DOHH2 (cell line): ENCODE data around the gene ALX4.

Experiments
- H3F3A ChIP-seq: fragments of 200-600 bp; sonication (generic), shearing (Covaris generic); 2 replicates; pipeline ENCODE4 v1.6.0; 2016; ENCODE audit warnings: antibody characterized with exemption, mild to moderate bottlenecking; ENCODE audit not compliant: control insufficient read depth, insufficient read depth
- H3K27ac ChIP-seq: fragments of 200-600 bp; sonication (generic); 2 replicates; pipeline ENCODE4 v1.5.1; 2014; ENCODE audit warnings: low read depth, mild to moderate bottlenecking, low read length, moderate library complexity
- H3K27me3 ChIP-seq: fragments of 200-600 bp; sonication (generic); 2 replicates; pipeline ENCODE4 v1.6.1; 2014; ENCODE audit warnings: mild to moderate bottlenecking, low read length, mixed read lengths; ENCODE audit not compliant: control insufficient read depth
- H3K36me3 ChIP-seq: fragments of 200-600 bp; sonication (generic); 2 replicates; pipeline ENCODE4 v1.6.1; 2014; ENCODE audit warnings: mild to moderate bottlenecking, low read length, moderate library complexity, mixed read lengths; ENCODE audit not compliant: control insufficient read depth
- H3K4me1 ChIP-seq: fragments of 200-600 bp; sonication (generic); 2 replicates; pipeline ENCODE4 v1.6.1; 2014; ENCODE audit warnings: mild to moderate bottlenecking, low read length, mixed read lengths; ENCODE audit not compliant: control insufficient read depth
- H3K4me2 ChIP-seq: fragments of 200-600 bp; sonication (generic); 2 replicates; pipeline ENCODE4 v1.6.0; 2014; ENCODE audit warnings: mild to moderate bottlenecking, low read length, moderate library complexity
- H3K4me3 ChIP-seq: fragments of 200-600 bp; sonication (generic); 2 replicates; pipeline ENCODE4 v1.5.1; 2014; ENCODE audit warnings: mild to moderate bottlenecking, low read length, mixed read lengths
- H3K79me2 ChIP-seq: fragments of 200-600 bp; sonication (generic); 2 replicates; pipeline ENCODE4 v1.6.1; 2014; ENCODE audit warnings: mild to moderate bottlenecking, low read length, mixed read lengths; ENCODE audit not compliant: control insufficient read depth
- H3K9me2 ChIP-seq: fragments of 200-600 bp; sonication (generic); replicated peaks from 2 replicates; pipeline ENCODE4 v1.6.1; 2014; ENCODE audit warnings: mild to moderate bottlenecking, low read length, mixed read lengths; ENCODE audit not compliant: control insufficient read depth
- H3K9me3 ChIP-seq: fragments of 200-600 bp; sonication (generic); 2 replicates; pipeline ENCODE4 v1.6.1; 2014; ENCODE audit warnings: antibody characterized with exemption, low read length, mixed read lengths; ENCODE audit not compliant: control insufficient read depth, insufficient read depth
- H4K20me1 ChIP-seq: fragments of 200-600 bp; sonication (generic); 2 replicates; pipeline ENCODE4 v1.6.0; 2014; ENCODE audit warnings: low read depth, mild to moderate bottlenecking, antibody characterized with exemption, low read length, moderate library complexity; ENCODE audit not compliant: control insufficient read depth, insufficient read depth
- CTCF ChIP-seq: fragments of 200-600 bp; sonication (generic); IDR thresholded peaks from one replicate; pipeline ENCODE4 v1.5.1; 2014; ENCODE audit warnings: antibody characterized with exemption, mild to moderate bottlenecking, low read depth, low read length; ENCODE audit not compliant: poor library complexity, severe bottlenecking
- EZH2phosphoT487 ChIP-seq: fragments of 200-600 bp; sonication (generic); IDR thresholded peaks from 2 replicates; pipeline ENCODE4 v1.6.1; 2017; ENCODE audit warnings: borderline replicate concordance, mild to moderate bottlenecking, antibody characterized with exemption, low read length, moderate library complexity, mixed read lengths

ALX4 gene

GRCh38 chr11:44267750-44268613, 42.0 kb downstream of the ALX4 start:
- no peaks in the 10 kb centered on the region for H3K4me1 ChIP-seq
- H3K27ac ChIP-seq: no peak overlapping the region
- H4K20me1 ChIP-seq: no peaks in the 10 kb centered on the region
- H3K4me3 ChIP-seq: no peak overlapping the region
- H3K9me2 ChIP-seq: no peaks in the 10 kb centered on the region
- no peaks in the 10 kb centered on the region for H3K27me3 ChIP-seq
- no peak overlapping the region for H3K4me2 ChIP-seq
- no peaks in the 10 kb centered on the region for H3K9me3 ChIP-seq
- no peaks in the 10 kb centered on the region for H3K79me2 ChIP-seq
- no peak for TF ChIP-seq CTCF
- no peak for TF ChIP-seq EZH2phosphoT487
- H3F3A ChIP-seq: no peaks in the 10 kb centered on the region
- no peaks in the 10 kb centered on the region for H3K36me3 ChIP-seq

GRCh38 chr11:44267006-44267749, 42.8 kb downstream of the ALX4 start:
- TF ChIP-seq CTCF (no peak), EZH2phosphoT487 (no peak)
- no peaks in the 10 kb centered on the region for H3K79me2 ChIP-seq
- no peaks in the 10 kb centered on the region for H3F3A ChIP-seq
- no peaks in the 10 kb centered on the region for H4K20me1 ChIP-seq
- no peak overlapping the region for H3K4me3 ChIP-seq
- no peaks in the 10 kb centered on the region for H3K27me3 ChIP-seq
- no peak overlapping the region for H3K27ac ChIP-seq
- H3K9me2 ChIP-seq: no peaks in the 10 kb centered on the region
- no peak overlapping the region for H3K4me2 ChIP-seq
- no peaks in the 10 kb centered on the region for H3K4me1 ChIP-seq
- no peaks in the 10 kb centered on the region for H3K36me3 ChIP-seq
- no peaks in the 10 kb centered on the region for H3K9me3 ChIP-seq

GRCh38 chr11:44266056-44266780, 43.7 kb downstream of the ALX4 start:
- Histone ChIP-seq H3K9me2 (no peaks in the 10 kb centered on the region), H3K27me3 (no peaks in the 10 kb centered on the region), H3K79me2 (no peaks in the 10 kb centered on the region), H3F3A (no peaks in the 10 kb centered on the region), H3K4me1 (no peaks in the 10 kb centered on the region), H3K36me3 (no peaks in the 10 kb centered on the region), H3K9me3 (no peaks in the 10 kb centered on the region), H4K20me1 (no peaks in the 10 kb centered on the region), H3K27ac (no peak overlapping the region), H3K4me2 (no peak overlapping the region), H3K4me3 (no peak overlapping the region)
- no peak for TF ChIP-seq EZH2phosphoT487
- TF ChIP-seq CTCF: no peak
